ENCODE results near the gene MYRIP.
"Not testable (repeated sequence)": the region's sequence is repeated elsewhere in the genome, so short reads cannot be mapped to it uniquely, and the experiment has no call there.

MYRIP gene

DNA sequence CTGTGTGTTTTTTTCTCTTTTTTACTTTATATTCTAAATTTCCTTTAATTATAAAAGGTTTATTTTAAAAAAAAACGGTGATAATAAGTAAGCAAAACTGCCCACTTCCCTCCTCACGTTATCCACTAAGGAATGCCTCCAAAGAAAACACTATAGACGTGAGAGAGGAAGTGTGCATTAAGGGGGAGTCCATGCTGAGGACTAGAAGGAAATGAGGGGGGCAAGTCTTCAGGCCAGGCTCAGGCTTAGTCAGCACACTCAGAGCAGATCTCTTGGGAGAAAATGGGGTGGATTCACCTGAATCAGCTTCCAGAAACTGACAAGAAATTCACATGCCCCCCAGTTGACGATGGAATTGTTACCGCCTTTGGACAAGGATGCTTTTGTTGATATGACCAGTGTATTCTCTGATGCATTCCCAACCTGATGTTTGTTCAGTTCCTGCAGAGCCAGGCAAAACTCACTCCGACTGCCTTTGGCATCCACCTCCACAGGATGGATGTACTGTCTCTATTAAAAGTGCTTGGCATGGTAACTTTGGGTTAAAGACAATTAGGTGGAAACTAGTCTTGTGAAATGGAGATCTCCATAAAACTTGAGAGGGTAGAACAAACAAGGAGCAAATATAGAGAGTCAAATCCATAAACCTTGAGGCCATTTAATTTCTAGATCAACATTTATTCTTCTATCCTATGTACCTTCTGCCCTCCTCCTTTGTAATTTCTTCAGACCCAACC is 167.8 kb downstream of the MYRIP start:
- no peak for DNase-seq

DNA sequence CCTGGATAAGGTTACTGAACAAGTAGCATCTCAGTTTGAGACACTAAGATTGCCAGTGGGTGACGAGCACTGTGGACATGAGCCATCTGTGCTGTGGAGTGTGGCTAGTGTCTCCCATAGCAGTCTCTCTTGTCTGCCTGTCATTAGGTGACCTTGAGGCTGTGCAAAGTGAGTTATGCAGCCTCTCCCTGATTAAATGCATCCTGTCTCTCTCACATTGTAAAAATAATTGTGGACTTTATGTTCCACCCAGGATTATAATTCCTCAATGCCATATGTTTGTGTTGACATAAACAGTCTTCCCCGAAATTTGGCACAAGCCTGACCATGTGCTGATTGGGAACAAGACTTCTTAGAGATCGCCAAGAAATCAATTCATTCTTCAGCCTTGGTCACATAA is 168.9 kb downstream of the MYRIP start:
- no peak for DNase-seq

DNA sequence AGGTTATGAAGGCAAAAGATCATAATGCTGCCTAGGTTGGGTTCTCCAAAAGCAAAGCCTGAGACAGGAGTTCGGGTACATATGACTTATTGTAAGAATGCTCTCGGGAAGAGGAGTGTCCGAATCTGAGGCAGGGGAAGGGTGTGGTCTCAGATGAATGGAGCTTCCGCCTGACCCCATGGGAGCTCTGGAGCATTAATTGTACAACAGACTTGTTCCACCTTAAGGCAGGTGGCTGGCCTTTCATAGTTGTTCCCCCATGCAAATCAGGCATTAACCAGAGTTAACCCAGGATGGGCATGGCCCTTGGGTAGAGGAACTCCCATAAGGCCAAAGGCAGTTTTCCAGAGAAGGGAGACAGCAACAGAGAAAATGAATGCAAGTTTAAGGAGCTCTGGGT is 170.6 kb downstream of the MYRIP start:
- DNase-seq, result no peak

DNA sequence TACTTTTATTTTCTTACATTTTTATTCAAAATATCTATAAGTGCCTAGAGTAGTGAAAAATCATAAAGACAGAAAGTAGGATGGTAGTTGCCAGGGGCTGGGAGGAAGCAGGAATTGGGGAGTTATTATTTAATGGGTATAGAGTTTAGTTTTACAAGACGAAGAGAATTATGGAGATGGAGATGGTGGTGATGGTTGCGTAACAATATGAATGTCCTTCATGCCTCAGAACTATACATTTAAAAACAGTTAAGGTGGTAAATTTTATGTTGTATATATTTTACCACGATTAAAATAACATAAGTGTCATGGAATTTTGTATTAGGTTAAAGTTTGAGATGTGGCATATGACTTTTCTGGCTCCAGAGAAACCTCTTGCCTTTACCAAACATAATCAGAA is 171.4 kb downstream of the MYRIP start:
- DNase-seq, result no peak

DNA sequence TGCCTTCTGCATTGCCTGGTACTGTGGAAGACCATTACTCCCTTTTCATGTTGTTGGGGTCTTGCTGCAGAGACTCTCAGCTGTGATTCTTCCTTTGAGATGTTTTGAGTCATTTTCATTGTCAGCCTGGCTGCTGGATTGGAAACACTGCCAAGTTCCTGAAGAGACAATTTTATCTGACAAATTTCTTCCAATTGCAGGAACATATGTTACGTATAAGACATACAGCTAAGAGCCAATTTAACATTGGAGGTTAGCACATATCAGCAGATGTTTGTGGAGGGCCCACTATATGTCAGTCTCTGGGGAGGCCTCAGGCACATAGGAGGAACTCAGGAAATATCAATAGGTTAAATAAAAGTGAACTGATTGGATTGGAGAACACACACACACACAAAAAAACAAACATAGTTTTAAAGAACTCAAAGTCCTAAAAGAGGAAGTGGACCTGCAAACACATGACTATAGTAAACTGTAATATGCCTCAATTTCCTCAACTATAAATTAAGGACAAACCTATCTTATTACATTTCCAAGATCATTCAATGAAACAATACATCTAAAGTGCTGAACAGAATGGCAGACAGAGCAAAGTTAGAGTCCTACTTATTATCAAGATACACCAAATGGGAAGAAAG is 172.3 kb downstream of the MYRIP start:
- no peak for DNase-seq

DNA sequence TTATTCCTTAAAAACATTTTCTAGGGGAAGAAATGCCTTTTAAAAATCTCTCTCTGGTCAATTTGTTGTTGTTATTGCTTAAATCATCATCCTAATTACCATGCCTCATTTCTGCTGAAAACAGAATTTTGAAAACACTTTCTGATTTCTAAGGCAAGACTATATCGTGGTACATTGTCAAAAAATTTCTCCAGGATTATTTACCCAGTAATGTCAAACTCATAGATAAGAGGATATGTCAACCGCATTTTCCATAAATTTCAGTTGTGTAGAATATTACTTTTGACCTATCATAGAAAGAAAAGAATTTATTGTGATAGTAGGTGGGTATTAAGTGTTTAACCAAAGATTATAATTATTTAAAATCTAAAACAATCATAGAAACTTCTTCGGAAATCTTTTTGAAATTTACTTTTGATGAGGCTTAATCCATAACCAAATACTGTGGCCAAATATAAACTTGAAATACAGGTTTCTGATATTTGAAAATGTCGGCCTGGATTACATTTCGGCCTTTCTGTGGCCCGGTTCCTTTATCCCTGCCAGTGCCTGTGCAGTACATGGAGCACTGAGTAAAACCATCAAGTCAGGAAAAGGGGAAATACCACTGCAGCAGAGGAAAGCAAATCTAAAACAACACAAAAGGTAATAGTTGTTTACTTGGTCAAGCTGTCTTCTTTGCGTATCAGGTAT is 173.4 kb downstream of the MYRIP start:
- no peak for DNase-seq

DNA sequence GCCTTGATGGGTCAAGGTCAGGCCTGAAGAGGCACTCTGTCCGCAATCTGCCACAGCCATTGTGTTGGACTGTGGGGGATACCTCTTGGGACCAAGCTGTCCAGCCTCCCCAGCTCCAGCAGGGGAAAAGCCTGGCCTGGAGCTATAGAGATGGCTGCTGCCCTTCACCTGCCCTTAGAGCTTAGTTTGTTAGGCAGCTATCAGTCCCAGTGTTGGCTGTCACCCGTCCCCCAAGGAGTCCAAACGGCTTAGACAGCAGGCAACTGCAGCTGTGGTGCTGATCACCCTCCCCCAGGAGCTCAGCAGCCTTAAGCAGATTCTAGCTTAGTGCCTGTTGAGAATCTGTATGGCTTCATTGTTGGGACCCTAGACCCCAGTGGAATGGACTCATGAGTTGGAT is 180.3 kb downstream of the MYRIP start:
- DNase-seq, result no peak

DNA sequence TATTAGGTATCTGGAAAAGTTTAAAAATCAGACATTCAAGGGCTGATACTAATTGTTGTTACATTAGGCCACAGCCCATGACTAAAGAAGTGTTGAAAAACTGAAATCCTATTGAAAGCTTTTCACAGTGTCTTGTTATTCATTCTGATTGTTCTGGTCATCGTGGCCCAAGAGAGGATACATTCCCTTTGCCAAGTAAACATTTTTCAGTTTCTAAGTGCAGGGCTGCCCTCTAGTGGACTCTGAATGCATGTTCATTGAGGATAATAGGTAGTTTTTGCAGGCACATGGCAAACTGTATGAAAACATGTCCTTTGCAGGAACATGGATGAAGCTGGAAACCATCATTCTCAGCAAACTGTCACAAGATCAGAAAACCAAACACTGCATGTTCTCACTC is 181.1 kb downstream of the MYRIP start:
- DNase-seq, result peak; percentile 38

DNA sequence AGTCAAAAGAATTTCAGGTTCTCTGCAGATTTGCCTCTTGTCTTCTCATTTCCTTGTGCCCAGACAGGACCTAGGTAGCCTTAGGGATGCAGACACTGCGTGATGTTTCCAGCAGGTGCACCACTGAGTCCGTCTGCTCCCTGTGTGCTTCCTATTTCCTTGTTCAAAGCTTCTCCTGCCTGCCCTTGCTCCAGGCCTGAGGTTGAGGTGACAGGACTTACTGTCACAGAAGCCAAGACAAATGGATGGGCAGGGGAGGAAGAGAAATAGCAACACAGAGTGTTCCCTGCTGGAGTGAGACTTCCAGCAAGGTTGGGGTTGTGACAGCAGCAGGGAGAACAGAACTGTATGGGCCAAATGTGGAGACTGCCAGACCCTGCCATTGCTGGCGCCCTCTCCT is 199.4 kb downstream of the MYRIP start:
- DNase-seq, result no peak

DNA sequence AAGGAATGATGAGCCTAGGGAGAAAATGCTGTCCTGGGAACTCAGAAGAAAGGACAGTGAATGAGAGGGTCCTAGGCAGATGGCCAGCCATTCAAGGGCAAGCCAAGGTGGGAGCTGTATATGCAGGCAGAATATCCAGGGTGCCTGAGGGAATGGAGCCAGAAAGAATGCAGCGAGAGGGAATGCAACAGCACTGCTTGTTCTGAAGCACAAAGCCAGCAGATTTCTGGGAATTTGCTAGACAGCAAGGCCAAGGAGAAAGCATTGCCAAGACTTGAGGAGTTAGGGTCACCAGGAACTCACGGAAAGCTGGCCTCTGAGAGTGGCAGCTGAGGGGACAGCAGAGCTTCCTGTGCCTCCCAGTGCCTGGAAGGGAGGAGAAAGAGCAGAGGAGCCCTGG is 200.6 kb downstream of the MYRIP start:
- no peak for DNase-seq

DNA sequence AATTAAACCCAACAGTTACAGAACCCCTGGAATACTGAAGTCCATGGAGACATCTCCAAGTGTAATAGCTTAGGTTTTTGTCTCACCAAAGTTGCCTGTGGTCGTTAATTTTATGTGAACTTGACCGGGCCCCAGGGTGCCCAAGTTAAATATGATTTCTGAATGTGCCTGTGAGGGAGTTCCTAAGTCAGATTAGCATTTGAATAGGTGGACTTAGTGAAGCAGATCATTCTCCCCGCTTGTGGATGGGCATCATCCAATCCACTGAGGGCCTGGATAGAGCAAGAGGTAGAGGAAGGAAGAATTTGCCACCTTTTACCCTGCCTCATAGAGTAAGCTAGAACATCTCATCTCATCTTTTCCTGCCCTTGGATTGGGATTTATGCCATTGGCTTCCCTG is 203.0 kb downstream of the MYRIP start:
- no peak for DNase-seq

DNA sequence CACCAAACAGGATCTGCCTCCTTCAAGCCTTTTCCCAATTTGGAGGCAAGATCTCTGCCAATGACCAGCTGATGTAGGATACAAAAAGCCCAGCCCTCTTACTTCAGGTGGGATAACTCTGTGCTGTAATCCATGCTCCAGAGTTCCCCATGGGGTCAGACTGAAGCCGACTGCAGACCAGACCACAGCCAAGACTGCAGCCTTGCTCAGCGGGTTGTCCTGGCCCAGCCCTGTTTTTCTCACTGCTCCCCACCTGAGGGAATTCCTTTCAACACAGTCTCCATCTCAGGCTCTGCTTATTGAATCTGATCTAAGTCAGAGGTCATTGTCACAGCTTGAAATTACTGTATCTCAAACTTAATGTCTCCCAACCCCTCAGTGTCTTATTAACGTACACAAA is 207.0 kb downstream of the MYRIP start:
- DNase-seq, result no peak

DNA sequence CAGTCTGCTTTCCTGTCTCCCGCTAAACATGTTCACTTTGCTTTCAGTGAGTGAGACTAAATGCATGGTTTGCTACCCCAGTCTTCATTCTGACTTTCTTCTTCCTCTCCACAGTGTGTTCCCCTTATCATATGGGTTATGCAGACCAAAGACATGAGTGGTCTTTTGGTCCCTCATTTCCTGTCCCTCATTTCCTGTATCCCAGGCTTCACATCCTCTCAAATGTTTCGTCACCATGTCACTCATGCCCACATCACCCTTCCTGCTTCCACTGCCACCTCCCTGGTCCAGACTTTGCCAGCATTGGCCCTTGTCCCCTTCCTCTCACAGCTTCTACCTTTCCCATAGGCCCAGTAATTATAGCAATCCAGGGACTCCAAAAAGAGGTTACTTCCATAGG is 209.0 kb downstream of the MYRIP start:
- DNase-seq, result no peak

DNA sequence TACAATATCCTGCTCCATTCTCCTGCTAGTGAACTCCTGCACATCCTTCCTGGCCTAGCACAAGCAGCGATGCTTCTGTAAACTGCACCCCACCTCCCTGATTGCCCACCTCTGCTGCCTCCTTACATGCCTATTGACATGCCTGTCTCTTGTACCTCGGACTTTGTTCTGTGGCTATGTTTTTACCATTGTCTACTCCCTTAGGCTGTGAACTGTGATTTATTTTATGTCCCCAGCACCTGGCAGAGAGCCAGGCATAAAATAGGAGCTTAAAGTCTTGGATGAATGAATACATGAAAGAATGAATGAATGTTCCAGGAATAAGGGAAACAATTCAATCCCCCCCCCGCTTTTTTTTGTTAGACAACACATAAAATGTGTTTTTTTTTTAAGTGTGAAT is 210.0 kb downstream of the MYRIP start:
- no peak for DNase-seq

DNA sequence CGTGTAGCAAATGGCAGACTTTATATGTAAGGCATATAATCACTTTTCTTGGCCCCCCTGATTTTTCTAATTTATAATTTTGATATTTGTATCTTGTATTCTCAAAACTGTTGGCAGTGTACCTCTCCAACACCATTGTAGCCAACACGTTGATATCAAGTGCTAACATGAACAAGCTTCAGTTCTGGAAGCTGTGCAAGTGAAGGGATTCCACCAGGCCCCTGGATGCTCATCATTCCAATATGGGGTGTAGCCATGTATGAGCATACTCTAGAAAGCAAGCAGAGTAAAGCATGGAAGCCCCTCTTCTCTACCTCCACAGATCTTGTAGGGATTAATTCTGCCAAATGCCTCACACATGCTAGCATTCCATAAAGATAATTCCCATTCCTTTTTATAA is 211.3 kb downstream of the MYRIP start:
- DNase-seq, result no peak

DNA sequence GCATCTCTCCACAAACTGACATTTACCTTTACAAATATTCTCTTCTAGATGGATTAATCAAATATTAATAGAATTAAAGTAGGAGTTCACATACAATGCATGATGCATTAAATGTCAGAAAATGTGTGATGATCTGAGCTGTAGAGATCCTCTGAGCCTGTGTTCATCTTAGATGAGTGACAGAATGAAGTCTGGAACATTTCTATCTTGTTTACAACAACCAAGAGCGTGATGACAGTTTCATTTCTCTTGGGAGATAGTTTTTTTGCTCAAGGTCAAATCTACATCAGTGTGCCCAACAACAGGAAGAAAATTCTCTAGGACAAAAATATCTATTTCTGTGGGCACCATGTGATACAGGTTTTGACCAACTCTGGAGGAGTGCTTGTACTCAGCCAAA is 211.9 kb downstream of the MYRIP start:
- no peak for DNase-seq

DNA sequence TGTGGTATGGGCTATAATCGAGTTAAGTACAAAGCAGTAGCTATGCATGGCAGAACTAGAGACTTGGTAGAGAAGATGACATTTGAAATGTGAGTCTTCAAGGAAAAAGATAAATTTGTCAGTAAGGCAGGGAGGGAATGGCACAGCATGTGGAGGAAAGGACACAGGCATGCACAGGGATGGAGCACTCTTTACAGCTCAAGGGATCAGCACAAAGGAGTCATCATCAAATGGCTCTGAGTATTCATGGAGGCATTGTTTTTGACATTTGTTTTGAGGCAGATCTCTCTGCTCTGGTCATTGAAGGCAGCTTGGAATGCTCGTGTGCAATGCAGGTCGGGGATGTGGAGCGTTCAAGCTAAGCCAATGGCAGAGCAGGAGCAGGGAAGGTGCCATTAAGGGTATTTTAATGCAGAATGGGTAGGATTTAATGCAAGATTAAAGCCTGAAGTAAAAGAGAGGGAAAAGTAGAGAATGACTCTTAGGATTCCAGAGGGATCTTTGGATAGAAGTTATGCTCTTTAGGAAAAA is 213.0 kb downstream of the MYRIP start:
- no peak for DNase-seq

DNA sequence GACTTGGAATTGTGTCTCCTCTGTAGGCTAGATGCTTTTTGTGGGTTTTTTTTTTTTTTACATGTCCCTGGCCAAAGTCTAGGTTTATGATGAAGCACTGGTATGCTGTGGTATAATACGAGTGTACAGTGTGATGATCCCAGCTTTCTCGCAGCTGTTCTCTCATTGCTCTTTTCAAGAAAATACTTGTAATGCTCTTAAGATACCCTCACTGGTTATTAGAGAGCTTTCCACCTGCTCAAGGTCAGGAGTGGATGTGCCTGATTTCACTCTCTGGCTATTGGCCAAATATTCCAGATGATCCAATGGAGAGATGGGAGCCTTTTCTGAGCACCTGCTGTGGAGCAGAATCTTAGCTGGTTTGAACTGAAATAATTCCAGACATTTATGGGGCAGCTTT is 215.1 kb downstream of the MYRIP start:
- DNase-seq, result no peak

DNA sequence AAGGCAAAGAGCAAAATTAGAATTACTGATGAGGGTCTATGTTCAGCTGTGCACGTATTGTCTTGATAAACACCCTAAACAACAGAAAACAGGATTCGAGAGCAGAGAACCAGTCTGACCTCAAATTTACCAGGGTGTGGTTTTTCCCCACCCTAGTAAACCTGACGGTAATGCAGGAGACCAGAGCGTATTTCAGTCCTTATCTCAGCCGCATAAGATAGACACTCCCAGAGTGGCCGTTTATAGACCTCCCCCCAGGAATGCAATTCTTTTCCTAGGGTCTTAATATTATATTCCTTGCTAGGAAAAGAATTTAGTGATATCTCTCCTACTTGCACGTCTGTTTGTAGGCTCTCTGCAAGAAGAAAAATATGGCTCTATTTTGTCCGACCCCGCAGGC is 216.5 kb downstream of the MYRIP start:
- DNase-seq, result not testable (repeated sequence)

DNA sequence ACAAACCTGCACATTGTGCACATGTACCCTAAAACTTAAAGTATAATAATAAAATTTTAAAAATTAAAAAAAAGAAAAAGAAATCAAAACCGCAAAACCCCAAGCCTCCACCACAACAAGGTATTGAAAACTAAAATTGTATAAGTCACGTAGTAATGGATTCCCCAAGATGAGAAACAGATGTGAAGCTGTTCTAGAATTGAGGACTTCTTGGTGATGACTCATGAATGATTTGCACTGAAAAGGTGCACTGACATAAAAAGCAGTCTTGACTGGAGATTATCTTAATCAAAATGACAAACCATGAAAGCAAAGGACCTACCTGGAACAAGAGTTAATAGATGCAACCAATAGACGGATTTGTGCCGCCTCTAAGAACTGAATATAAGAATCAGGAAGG is 225.8 kb downstream of the MYRIP start:
- no peak for DNase-seq

DNA sequence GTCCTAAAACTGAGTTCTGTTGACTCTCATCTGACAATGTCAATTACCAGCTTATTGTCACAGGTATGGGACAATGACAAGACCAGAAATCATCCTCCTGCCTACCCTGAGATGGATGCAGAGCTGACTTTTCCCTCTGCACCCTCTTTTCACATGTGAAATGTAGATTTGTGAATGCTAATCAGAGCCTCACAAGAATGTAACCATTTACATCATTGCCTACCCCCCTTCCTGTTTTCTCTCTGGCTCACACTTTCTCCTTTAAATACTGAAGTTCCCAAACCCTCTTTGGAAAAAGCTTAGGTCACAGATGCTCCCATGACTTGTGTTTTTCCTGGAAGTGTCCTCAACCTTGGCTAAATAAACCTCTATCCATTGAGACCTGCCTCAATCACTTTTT is 228.2 kb downstream of the MYRIP start:
- no peak for DNase-seq

DNA sequence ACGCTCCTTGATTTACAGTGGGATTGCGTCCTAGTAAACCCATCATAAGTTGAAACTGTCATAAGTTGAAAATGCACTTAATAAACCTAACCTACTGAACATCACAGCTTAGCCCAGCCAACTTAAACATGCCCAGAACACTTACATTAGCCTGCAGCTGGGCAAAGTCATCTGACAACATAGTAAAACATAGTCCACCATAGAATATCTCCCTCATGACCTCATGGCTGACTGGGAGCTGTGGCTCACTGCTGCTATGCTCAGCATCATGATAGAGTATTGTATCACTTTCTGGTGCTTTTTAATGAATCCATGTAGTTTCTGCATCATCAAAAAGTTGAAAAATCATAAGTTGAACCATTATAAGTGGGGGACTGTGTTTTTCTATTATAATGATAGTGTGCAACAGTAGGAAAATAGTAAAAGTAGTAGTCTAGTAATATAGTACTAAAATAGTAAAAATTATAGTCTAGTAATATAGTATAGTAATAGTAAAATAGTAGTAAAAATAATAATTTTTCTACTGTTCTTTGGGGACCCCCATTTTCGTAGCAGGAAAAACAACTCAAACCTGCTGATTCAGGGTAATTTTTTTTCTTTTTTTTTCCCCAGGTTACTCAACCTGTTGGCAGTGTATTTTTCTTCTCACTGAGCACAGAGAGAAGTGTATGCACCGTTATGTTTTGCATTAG is 233.5 kb downstream of the MYRIP start:
- DNase-seq, result no peak

DNA sequence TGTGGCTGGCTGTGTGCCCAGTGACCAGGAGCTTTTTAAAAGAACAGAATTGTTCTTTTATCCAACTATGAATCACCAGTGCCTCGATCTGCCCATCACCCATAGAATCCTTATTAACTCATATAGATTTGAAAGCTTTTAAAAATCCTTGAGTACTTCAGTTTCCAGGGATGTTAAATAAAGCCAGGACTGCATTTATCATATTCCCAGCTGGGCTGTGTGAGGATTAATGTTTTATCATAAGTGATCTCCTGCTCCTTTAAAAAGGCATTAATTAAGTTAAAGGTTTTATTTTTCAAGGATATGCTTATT is 234.0 kb downstream of the MYRIP start:
- DNase-seq, result peak; percentile 76

DNA sequence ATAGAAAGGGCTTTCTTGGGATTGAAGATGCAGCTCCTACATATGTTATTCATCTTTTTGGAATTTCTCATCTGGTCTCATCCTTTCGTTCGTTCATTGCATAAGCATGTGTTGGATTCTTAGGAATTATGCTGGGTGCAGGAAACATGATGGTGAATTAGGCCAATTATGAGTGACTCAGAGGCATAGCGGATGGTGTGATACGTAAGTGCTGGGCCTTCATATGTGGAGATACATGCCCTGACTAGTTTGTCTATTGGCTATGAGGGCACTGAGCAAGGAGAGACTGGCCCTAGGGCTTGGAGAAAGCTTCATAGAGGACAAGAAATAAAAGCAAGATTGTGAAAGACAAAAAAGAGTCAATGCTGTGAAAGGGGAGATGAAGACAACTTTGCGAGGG is 235.1 kb downstream of the MYRIP start:
- peak; percentile 69 for DNase-seq
